ENCODE results near the gene MBD4.

DNA sequence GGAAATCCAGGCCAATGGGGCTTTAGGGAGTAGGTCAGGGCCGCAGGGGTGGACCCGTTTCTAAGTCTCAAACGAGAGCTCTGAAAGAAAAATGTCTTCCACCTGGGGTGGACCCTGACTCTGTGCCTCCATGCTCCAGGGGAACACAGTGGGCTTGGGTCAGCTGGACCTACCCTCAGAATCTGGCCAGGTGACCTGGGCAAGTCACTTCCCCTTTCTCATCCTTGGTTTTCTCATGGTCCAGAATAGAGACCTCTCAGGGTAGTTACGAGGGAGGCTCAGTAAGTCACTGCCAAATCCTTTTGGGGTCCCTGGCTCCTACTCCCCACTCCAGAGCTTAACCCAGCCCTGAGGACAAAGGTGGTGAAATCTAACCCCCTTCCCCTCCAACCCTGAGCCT lies 37.1 kb downstream of the MBD4 start:
- no peak for TF ChIP-seq MYC (IDR thresholded peaks at IDR 0.05; ENCODE audit: borderline replicate concordance, low read length)
- TF ChIP-seq, protein P1, sequence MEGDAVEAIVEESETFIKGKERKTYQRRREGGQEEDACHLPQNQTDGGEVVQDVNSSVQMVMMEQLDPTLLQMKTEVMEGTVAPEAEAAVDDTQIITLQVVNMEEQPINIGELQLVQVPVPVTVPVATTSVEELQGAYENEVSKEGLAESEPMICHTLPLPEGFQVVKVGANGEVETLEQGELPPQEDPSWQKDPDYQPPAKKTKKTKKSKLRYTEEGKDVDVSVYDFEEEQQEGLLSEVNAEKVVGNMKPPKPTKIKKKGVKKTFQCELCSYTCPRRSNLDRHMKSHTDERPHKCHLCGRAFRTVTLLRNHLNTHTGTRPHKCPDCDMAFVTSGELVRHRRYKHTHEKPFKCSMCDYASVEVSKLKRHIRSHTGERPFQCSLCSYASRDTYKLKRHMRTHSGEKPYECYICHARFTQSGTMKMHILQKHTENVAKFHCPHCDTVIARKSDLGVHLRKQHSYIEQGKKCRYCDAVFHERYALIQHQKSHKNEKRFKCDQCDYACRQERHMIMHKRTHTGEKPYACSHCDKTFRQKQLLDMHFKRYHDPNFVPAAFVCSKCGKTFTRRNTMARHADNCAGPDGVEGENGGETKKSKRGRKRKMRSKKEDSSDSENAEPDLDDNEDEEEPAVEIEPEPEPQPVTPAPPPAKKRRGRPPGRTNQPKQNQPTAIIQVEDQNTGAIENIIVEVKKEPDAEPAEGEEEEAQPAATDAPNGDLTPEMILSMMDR (IDR thresholded peaks at IDR 0.05): no peak
- no peak for TF ChIP-seq CBX8 (IDR thresholded peaks at IDR 0.05)
- TF ChIP-seq HDAC2 (IDR thresholded peaks at IDR 0.05): no peak
- no peak for TF ChIP-seq CHD2 (IDR thresholded peaks at IDR 0.05; ENCODE audit: low read length, partially characterized antibody)
- TF ChIP-seq RCOR1 (IDR thresholded peaks at IDR 0.05; ENCODE audit: low read depth, low read length): no peak
- no peak for TF ChIP-seq CHD4 (IDR thresholded peaks at IDR 0.05; ENCODE audit: borderline replicate concordance)
- TF ChIP-seq, protein P2, sequence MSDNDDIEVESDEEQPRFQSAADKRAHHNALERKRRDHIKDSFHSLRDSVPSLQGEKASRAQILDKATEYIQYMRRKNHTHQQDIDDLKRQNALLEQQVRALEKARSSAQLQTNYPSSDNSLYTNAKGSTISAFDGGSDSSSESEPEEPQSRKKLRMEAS (IDR thresholded peaks at IDR 0.05): no peak
- no peak for TF ChIP-seq RAD21 (conservative IDR thresholded peaks at IDR 0.05 in 1 of 2, IDR thresholded peaks at IDR 0.05 in 1 of 2)
- no peak for TF ChIP-seq NFE2L2 (conservative IDR thresholded peaks at IDR 0.05; ENCODE audit: low read length)
- no peak for TF ChIP-seq PHF8 (IDR thresholded peaks at IDR 0.05; ENCODE audit: borderline replicate concordance, low read depth)
- TF ChIP-seq SMC3 (IDR thresholded peaks at IDR 0.05): no peak
- no peak for TF ChIP-seq EHMT2 (IDR thresholded peaks at IDR 0.05; ENCODE audit: low read depth)

All from A549 (cell line).